BE2C (cell line): Measurements from ENCODE around the gene TTI1.

Experiments used
- DNase-seq: peaks from one replicate; pipeline ENCODE4 v3.0.0-alpha.2; 2020
- H3K27me3 ChIP-seq: fragments of 250-450 bp; sonication (Bioruptor Pico); 2 replicates; pipeline ENCODE4 v1.5.1; 2020; ENCODE audit warnings: mild to moderate bottlenecking
- H3K36me3 ChIP-seq: fragments of 250-450 bp; sonication (Bioruptor Pico); 2 replicates; pipeline ENCODE4 v1.5.1; 2020; ENCODE audit warnings: mild to moderate bottlenecking
- H3K4me1 ChIP-seq: fragments of 250-450 bp; sonication (Bioruptor Pico); 2 replicates; pipeline ENCODE4 v1.5.1; 2020
- H3K4me3 ChIP-seq: 2 replicates; pipeline ENCODE4 v1.5.1; 2011; ENCODE audit warnings: low read depth, low read length
- H3K9me3 ChIP-seq: fragments of 250-450 bp; sonication (Bioruptor Pico); 2 replicates; pipeline ENCODE4 v1.5.1; 2020
- TF ChIP-seq, protein P1 (sequence below): IDR thresholded peaks from 2 replicates; pipeline ENCODE4 v1.5.1; 2012; ENCODE audit warnings: mild to moderate bottlenecking, low read depth, low read length

The TTI1 gene

DNA sequence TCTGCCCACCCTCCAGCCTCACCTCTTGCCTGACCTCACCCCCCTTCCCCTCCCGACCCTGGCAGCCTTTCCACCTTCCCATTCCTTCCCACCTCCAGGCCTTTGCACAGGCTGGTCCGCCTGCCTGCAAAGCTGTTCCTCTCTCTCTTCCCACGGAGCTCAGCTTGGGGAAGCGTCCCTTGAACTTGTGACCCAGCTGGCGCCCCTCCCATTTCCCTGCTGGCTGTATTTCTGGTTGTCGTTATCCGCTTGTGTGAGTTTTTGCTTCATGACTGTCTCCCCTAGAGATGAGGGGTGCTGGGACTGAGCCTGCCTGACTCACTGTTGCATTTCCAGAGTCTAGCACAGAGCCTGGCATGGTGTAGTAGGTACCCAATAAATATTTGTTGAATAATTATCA is 97.8 kb downstream of the TTI1 start:
- no peaks in the 10 kb centered on the region for H3K9me3 ChIP-seq
- no peaks in the 10 kb centered on the region for H3K36me3 ChIP-seq
- H3K4me1 ChIP-seq: peaks cover 5% of the 10 kb centered on the region; the same call in 1 of the 2 replicates
- H3K4me3 ChIP-seq: no peak overlapping the region
- DNase-seq: no peak
- H3K27me3 ChIP-seq: no peaks in the 10 kb centered on the region
- TF ChIP-seq, protein P1, sequence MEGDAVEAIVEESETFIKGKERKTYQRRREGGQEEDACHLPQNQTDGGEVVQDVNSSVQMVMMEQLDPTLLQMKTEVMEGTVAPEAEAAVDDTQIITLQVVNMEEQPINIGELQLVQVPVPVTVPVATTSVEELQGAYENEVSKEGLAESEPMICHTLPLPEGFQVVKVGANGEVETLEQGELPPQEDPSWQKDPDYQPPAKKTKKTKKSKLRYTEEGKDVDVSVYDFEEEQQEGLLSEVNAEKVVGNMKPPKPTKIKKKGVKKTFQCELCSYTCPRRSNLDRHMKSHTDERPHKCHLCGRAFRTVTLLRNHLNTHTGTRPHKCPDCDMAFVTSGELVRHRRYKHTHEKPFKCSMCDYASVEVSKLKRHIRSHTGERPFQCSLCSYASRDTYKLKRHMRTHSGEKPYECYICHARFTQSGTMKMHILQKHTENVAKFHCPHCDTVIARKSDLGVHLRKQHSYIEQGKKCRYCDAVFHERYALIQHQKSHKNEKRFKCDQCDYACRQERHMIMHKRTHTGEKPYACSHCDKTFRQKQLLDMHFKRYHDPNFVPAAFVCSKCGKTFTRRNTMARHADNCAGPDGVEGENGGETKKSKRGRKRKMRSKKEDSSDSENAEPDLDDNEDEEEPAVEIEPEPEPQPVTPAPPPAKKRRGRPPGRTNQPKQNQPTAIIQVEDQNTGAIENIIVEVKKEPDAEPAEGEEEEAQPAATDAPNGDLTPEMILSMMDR: no peak

- H3K9me3 ChIP-seq: no peaks in the 10 kb centered on the region
- no peaks in the 10 kb centered on the region for H3K27me3 ChIP-seq
- no peaks in the 10 kb centered on the region for H3K36me3 ChIP-seq
- no peak for DNase-seq
- H3K4me1 ChIP-seq: peaks cover 5% of the 10 kb centered on the region; the same call in 1 of the 2 replicates
- TF ChIP-seq, protein P1: no peak
- H3K4me3 ChIP-seq: no peak overlapping the region
Observed at GRCh38 chr20:37934634-37935375, 98.5 kb downstream of the TTI1 start.

DNA sequence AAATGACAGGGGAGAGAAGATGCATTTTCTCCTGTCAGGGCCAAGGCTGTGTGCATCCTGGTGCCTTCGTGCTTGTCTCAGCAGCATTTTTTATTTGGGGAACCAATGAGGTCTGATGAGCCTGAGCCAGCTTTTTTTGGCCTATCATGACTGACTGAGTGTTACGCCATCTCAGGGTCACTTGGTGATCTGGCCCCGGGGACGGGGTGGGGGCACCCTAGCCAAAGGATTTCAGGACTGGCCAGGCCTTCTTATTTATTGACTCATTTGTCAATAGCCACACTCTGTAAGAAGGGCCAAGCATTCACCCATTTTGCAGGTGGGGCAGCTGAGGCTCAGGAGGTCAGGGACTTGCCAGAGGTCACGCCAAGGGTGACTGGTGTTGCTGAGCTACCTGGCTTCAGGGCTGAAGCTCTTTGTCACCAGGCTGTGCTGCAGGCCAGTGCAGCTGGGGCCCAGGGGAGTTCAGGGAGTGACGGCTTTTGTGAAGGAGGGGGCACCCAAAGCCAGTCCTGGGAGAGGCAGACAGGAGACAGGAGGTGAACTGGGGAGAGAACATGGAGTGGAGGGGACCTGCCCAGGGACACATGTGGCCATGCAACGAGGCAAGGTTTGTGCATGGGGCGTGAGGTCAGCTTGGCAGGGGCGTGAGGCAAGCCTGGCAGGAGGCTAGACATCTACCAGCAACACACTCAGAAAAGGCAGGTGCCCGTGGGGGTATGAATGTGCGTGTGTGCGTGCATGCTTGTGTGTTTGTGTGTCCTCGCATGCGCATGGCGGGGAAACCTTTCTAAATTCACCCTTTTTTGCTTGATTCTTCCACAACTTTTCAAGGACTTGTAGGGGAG is 99.2 kb downstream of the TTI1 start:
- Histone ChIP-seq H3K4me1 (peaks cover 5% of the 10 kb centered on the region; the same call in 1 of the 2 replicates), H3K4me3 (no peak overlapping the region), H3K9me3 (no peaks in the 10 kb centered on the region), H3K36me3 (no peaks in the 10 kb centered on the region), H3K27me3 (no peaks in the 10 kb centered on the region)
- no peak for DNase-seq
- TF ChIP-seq, protein P1: no peak
